Sigmoid colon (tissue), 4 donors: ENCODE data around the gene ARHGAP28.

ENCODE experiments used
- EP300 ChIP-seq, 4 donors: sonication (generic); formaldehyde crosslinking; IDR thresholded peaks; one replicate each; pipeline ENCODE4 v1.6.1; 2017; ENCODE audit warnings: antibody characterized with exemption in 4 of 4
- POLR2A ChIP-seq, 2 donors: fragments of 450-650 bp; IDR thresholded peaks; one replicate each; pipeline ENCODE4 v1.6.1; 2016; ENCODE audit warnings: antibody characterized with exemption in 2 of 2, mild to moderate bottlenecking in 2 of 2, moderate library complexity in 2 of 2
- POLR2AphosphoS5 ChIP-seq, 4 donors: sonication (generic); formaldehyde crosslinking; IDR thresholded peaks; one replicate each; pipeline ENCODE4 v1.6.1; 2017; ENCODE audit warnings: antibody characterized with exemption in 4 of 4
- TF ChIP-seq, protein P1 (sequence below), 4 experiments: fragments of 450-650 bp in 3 of 4; fragments of 200-600 bp in 1 of 4; IDR thresholded peaks; one replicate each; pipeline ENCODE4 v1.5.1; 2016 to 2019; ENCODE audit warnings: antibody characterized with exemption in 4 of 4, mild to moderate bottlenecking in 3 of 4, moderate library complexity in 2 of 4

GRCh38 chr18:6719098-6719846 is 10.2 kb upstream of the ARHGAP28 start:
- TF ChIP-seq, protein P1, sequence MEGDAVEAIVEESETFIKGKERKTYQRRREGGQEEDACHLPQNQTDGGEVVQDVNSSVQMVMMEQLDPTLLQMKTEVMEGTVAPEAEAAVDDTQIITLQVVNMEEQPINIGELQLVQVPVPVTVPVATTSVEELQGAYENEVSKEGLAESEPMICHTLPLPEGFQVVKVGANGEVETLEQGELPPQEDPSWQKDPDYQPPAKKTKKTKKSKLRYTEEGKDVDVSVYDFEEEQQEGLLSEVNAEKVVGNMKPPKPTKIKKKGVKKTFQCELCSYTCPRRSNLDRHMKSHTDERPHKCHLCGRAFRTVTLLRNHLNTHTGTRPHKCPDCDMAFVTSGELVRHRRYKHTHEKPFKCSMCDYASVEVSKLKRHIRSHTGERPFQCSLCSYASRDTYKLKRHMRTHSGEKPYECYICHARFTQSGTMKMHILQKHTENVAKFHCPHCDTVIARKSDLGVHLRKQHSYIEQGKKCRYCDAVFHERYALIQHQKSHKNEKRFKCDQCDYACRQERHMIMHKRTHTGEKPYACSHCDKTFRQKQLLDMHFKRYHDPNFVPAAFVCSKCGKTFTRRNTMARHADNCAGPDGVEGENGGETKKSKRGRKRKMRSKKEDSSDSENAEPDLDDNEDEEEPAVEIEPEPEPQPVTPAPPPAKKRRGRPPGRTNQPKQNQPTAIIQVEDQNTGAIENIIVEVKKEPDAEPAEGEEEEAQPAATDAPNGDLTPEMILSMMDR (IDR thresholded peaks at IDR 0.05) = no peak
- TF ChIP-seq POLR2AphosphoS5 (IDR thresholded peaks at IDR 0.05) (no peak), POLR2A (IDR thresholded peaks at IDR 0.05) (no peak), EP300 (IDR thresholded peaks at IDR 0.05) (no peak)
